Caco-2 (cell line): ENCODE results near the gene TBK1. TPM values are rescaled to one million over a fixed set of nuclear protein-coding genes. Genes with fewer than 3 reads are reported as not detected.

Source experiments
- BruUV-seq: library from RNA; stranded (reverse); fragments of 400-500 nt; replicated peaks from 2 replicates; lab custom pipeline; 2021; lab: Mats Ljungman, UMichigan
- CTCF ChIA-PET: fragments of 300-600 bp; sonication (Branson Sonifier 250); formaldehyde crosslinking; loops from one replicate; lab custom pipeline; 2022; ENCODE audit warnings: antibody characterized with exemption; lab: Charles Lee
- POLR2A ChIA-PET: fragments of 300-600 bp; sonication (Branson Sonifier 250); formaldehyde crosslinking; loops from one replicate; lab custom pipeline; 2022; ENCODE audit warnings: antibody characterized with exemption; lab: Charles Lee
- DNase-seq, 2 experiments: peaks; one replicate each; pipeline versions ENCODE4 v3.0.0 to v3.0.0-alpha.2; 2020 to 2022
- H3K27me3 ChIP-seq: replicated peaks from 2 replicates; pipeline ENCODE4 v1.6.0; 2011; ENCODE audit warnings: low read length; ENCODE audit not compliant: control insufficient read depth, insufficient read depth
- H3K36me3 ChIP-seq: 2 replicates; pipeline ENCODE4 v1.5.1; 2011; ENCODE audit warnings: low read length; ENCODE audit not compliant: control insufficient read depth, insufficient read depth
- H3K4me1 ChIP-seq: fragments of 250-450 bp; sonication (Bioruptor Pico); 2 replicates; pipeline ENCODE4 v1.5.1; 2020; ENCODE audit warnings: mild to moderate bottlenecking
- H3K4me3 ChIP-seq: 2 replicates; pipeline ENCODE4 v1.5.1; 2011; ENCODE audit warnings: low read depth, mild to moderate bottlenecking, control low read depth, low read length
- H3K9me3 ChIP-seq: fragments of 250-450 bp; sonication (Bioruptor Pico); 2 replicates; pipeline ENCODE4 v1.5.1; 2020; ENCODE audit warnings: mild to moderate bottlenecking, moderate library complexity
- H3K27ac Mint-ChIP-seq: one replicate; pipeline ENCODE4 v1.8.0; 2022; ENCODE audit warnings: mixed read lengths; ENCODE audit not compliant: unreplicated experiment
- H3K27me3 Mint-ChIP-seq: one replicate; pipeline ENCODE4 v1.8.0; 2022; ENCODE audit warnings: mixed read lengths; ENCODE audit not compliant: insufficient read depth, unreplicated experiment
- H3K36me3 Mint-ChIP-seq: one replicate; pipeline ENCODE4 v1.8.0; 2022; ENCODE audit warnings: mild to moderate bottlenecking, mixed read lengths; ENCODE audit not compliant: insufficient read depth, unreplicated experiment
- H3K4me1 Mint-ChIP-seq: one replicate; pipeline ENCODE4 v1.8.0; 2022; ENCODE audit warnings: low read depth, mixed read lengths; ENCODE audit not compliant: unreplicated experiment
- H3K4me3 Mint-ChIP-seq: one replicate; pipeline ENCODE4 v1.8.0; 2022; ENCODE audit warnings: mild to moderate bottlenecking, moderate library complexity, mixed read lengths; ENCODE audit not compliant: unreplicated experiment
- H3K9me3 Mint-ChIP-seq: one replicate; pipeline ENCODE4 v1.8.0; 2022; ENCODE audit warnings: mixed read lengths; ENCODE audit not compliant: unreplicated experiment
- intact Hi-C: fragments of 100-400 bp; cut with micrococcal nuclease; formaldehyde crosslinking; loops from one replicate; pipeline ENCODE4 v1.10.0; 2022; ENCODE audit not compliant: unreplicated experiment
- total RNA-seq: library from RNA; stranded (reverse); gene quantifications from 2 replicates; pipeline ENCODE4 v1.2.3, GENCODE V29; 2022
- TF ChIP-seq, protein P1 (sequence below), 2 experiments: fragments of 200-600 bp in 1 of 2; IDR thresholded peaks; 1 replicate in 1 of 2; 2 replicates in 1 of 2; pipeline versions ENCODE4 v1.5.1 to v1.8.0; 2011 to 2022; ENCODE audit warnings: antibody characterized with exemption in 1 of 2, control low read depth in 1 of 2, inconsistent platforms in 1 of 2, low read depth in 1 of 2, low read length in 1 of 2, mild to moderate bottlenecking in 1 of 2, moderate library complexity in 1 of 2; ENCODE audit not compliant: insufficient read depth in 1 of 2, severe bottlenecking in 1 of 2, unreplicated experiment in 1 of 2

The TBK1 gene
- total RNA-seq, 1 experiment from 2014 or later: 21.6 TPM

DNA sequence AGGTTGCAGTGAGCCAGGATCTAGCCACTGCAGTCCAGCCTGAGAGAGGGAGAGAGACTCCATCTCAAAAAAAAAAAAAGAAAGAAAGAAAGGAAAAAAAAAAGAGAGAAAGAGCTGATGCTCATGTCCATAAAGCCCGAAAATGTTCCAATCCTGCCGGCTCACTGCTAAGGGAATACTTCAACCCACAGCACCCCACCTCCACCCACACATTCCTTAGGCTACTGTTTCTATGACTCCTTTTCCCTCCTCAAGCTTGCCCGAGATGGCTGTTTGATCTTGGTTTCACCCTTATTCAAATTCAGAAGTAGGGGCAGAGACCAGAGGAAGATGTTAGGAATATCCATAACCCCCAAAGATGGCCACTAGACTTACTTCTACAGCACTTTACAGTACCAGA lies 98.8 kb downstream of the TBK1 start:
- Mint-ChIP-seq H3K4me1 (no peaks in the 10 kb centered on the region), H3K27ac (no peak overlapping the region), H3K27me3 (no peaks in the 10 kb centered on the region), H3K36me3 (no peaks in the 10 kb centered on the region), H3K9me3 (no peaks in the 10 kb centered on the region), H3K4me3 (no peak overlapping the region)
- no peaks in the 10 kb centered on the region for H3K27me3 ChIP-seq
- H3K4me3 ChIP-seq: no peak overlapping the region
- BruUV-seq: no TSS peak
- no peak for DNase-seq
- intact Hi-C loops: no loop called here
- H3K36me3 ChIP-seq: no peaks in the 10 kb centered on the region
- CTCF ChIA-PET: interaction anchor here (0.9 kb wide), 1 partner anchor 143 kb away, joined by 3 read pairs; no protein-coding TSS in a partner anchor
- POLR2A ChIA-PET: no interaction called here
- TF ChIP-seq, protein P1, sequence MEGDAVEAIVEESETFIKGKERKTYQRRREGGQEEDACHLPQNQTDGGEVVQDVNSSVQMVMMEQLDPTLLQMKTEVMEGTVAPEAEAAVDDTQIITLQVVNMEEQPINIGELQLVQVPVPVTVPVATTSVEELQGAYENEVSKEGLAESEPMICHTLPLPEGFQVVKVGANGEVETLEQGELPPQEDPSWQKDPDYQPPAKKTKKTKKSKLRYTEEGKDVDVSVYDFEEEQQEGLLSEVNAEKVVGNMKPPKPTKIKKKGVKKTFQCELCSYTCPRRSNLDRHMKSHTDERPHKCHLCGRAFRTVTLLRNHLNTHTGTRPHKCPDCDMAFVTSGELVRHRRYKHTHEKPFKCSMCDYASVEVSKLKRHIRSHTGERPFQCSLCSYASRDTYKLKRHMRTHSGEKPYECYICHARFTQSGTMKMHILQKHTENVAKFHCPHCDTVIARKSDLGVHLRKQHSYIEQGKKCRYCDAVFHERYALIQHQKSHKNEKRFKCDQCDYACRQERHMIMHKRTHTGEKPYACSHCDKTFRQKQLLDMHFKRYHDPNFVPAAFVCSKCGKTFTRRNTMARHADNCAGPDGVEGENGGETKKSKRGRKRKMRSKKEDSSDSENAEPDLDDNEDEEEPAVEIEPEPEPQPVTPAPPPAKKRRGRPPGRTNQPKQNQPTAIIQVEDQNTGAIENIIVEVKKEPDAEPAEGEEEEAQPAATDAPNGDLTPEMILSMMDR (IDR thresholded peaks at IDR 0.05; ENCODE audit: insufficient read depth in 1 of 2, low read depth in 1 of 2, low read length in 1 of 2, severe bottlenecking in 1 of 2, unreplicated experiment in 1 of 2): no peak
- H3K4me1 ChIP-seq: no peaks in the 10 kb centered on the region
- no peaks in the 10 kb centered on the region for H3K9me3 ChIP-seq

DNA sequence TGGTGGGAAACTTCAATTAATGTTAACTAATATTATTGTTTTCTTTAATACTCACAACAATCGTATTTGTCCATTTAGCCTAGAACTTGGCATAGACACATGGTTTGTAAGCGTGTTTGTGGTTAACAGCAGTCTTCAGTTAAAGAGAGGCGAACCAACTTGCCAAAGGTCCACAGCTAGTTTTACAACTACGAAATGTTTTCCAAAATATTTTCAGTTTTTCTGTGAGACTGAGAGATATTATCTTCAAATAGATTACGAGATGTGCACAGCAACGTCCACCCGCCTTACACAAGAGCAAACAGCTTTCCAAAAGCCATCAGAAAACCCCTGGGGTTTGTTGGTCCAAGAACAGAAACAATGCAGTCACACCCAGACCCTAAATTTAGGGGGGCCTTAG lies 99.8 kb downstream of the TBK1 start:
- Histone ChIP-seq H3K27me3 (no peaks in the 10 kb centered on the region), H3K9me3 (no peaks in the 10 kb centered on the region), H3K36me3 (no peaks in the 10 kb centered on the region), H3K4me1 (no peaks in the 10 kb centered on the region), H3K4me3 (no peak overlapping the region)
- Mint-ChIP-seq H3K4me1 (no peaks in the 10 kb centered on the region), H3K27ac (no peak overlapping the region), H3K27me3 (no peaks in the 10 kb centered on the region), H3K36me3 (no peaks in the 10 kb centered on the region), H3K4me3 (no peak overlapping the region), H3K9me3 (no peaks in the 10 kb centered on the region)
- ChIA-PET POLR2A (no interaction called here), CTCF (no interaction called here)
- TF ChIP-seq, protein P1 (IDR thresholded peaks at IDR 0.05; ENCODE audit: insufficient read depth in 1 of 2, low read depth in 1 of 2, low read length in 1 of 2, severe bottlenecking in 1 of 2, unreplicated experiment in 1 of 2): no peak
- intact Hi-C loops: no loop called here
- DNase-seq: no peak
- BruUV-seq: no TSS peak

Other genes with a start within 250 kb of the TBK1 start
- 8.2 and 8.6 TPM in 2 replicates for gene KICS2, start 229.8 kb upstream of the TBK1 start, total RNA-seq
- 9.3 and 11.0 TPM in 2 replicates for gene C12orf56, start 61.4 kb upstream of the TBK1 start, total RNA-seq
- 164 and 174 TPM in 2 replicates for gene XPOT, start 47.7 kb upstream of the TBK1 start, total RNA-seq
- gene RASSF3, start 158.4 kb downstream of the TBK1 start, total RNA-seq: 22.6 and 25.7 TPM in 2 replicates